ENCODE data around the gene COL11A2.
"Not testable (repeated sequence)": the region's sequence is repeated elsewhere in the genome, so short reads cannot be mapped to it uniquely, and the experiment has no call there.

The COL11A2 gene

GRCh38 chr6:33192105-33192646 lies at the start of gene COL11A2:
TSS of gene COL11A2 (minus strand) at chr6:33192467. CDS start at chr6:33192240, 227 bp downstream.
- no peak for TF ChIP-seq CTCF (IDR thresholded peaks at IDR 0.05; ENCODE audit: borderline replicate concordance, insufficient read depth, low read depth, low read length)
- no peak within 1 kb of the TSS for H3K4me3 ChIP-seq (ENCODE audit: low read depth, low read length)

GRCh38 chr6:33241968-33242367 lies 49.7 kb upstream of the COL11A2 start:
- H3K4me3 ChIP-seq (ENCODE audit: low read depth, low read length), result no peak overlapping the region
- no peak for TF ChIP-seq CTCF (IDR thresholded peaks at IDR 0.05; ENCODE audit: borderline replicate concordance, insufficient read depth, low read depth, low read length)

- no peak overlapping the region for H3K4me3 ChIP-seq (ENCODE audit: low read depth, low read length)
- no peak for TF ChIP-seq CTCF (IDR thresholded peaks at IDR 0.05; ENCODE audit: borderline replicate concordance, insufficient read depth, low read depth, low read length)
Measured at GRCh38 chr6:33237741-33238140, 45.5 kb upstream of the COL11A2 start.

GRCh38 chr6:33236852-33237251 lies 44.6 kb upstream of the COL11A2 start:
- no peak overlapping the region for H3K4me3 ChIP-seq (ENCODE audit: low read depth, low read length)
- no peak for TF ChIP-seq CTCF (IDR thresholded peaks at IDR 0.05; ENCODE audit: borderline replicate concordance, insufficient read depth, low read depth, low read length)

- no peak for TF ChIP-seq CTCF (IDR thresholded peaks at IDR 0.05; ENCODE audit: borderline replicate concordance, insufficient read depth, low read depth, low read length)
- H3K4me3 ChIP-seq (ENCODE audit: low read depth, low read length), result no peak overlapping the region
Measured at GRCh38 chr6:33236328-33236727, 44.1 kb upstream of the COL11A2 start.

GRCh38 chr6:33235221-33235634 lies 43.0 kb upstream of the COL11A2 start:
- no peak overlapping the region for H3K4me3 ChIP-seq (ENCODE audit: low read depth, low read length)
- no peak for TF ChIP-seq CTCF (IDR thresholded peaks at IDR 0.05; ENCODE audit: borderline replicate concordance, insufficient read depth, low read depth, low read length)

GRCh38 chr6:33226503-33227120 lies 34.3 kb upstream of the COL11A2 start:
- H3K4me3 ChIP-seq (ENCODE audit: low read depth, low read length), result not testable (repeated sequence)
